Measurements from ENCODE around the gene CCDC169. TPM values are rescaled to one million over a fixed set of nuclear protein-coding genes. Genes with fewer than 3 reads are reported as not detected.

CCDC169 gene
- total RNA-seq, 4 donors from 2014 or later = not detected

DNA sequence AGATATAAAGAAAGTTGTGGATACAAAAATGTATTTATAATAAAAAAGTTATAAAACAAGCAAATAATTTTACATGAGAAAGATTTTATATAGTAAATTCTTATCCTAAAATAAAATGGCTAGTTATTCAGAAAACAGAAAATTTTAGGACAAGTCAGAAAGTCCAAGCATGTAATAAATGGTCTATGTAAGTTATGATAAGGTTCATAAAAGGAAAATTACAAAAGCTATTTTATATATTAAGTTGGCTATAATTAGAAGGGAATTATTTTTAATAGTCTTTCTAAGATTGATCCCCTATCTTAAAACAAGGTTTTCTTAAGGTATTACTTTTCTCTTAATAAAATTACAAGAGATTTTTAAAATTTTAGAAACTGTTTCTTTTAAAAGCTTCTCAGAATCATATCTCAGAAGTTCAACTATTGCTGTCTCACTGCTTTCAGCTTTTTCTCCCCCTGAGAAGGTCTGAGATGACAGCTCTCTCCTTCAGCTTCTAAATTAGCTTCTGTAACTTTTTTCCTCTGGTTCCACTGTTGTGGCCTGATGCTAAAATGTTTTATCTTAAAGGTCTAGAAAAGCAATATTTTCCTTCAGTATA, 8.7 kb downstream of the CCDC169 start:
- TF ChIP-seq POLR2A (IDR thresholded peaks at IDR 0.05) = no peak
- TF ChIP-seq, protein P1, sequence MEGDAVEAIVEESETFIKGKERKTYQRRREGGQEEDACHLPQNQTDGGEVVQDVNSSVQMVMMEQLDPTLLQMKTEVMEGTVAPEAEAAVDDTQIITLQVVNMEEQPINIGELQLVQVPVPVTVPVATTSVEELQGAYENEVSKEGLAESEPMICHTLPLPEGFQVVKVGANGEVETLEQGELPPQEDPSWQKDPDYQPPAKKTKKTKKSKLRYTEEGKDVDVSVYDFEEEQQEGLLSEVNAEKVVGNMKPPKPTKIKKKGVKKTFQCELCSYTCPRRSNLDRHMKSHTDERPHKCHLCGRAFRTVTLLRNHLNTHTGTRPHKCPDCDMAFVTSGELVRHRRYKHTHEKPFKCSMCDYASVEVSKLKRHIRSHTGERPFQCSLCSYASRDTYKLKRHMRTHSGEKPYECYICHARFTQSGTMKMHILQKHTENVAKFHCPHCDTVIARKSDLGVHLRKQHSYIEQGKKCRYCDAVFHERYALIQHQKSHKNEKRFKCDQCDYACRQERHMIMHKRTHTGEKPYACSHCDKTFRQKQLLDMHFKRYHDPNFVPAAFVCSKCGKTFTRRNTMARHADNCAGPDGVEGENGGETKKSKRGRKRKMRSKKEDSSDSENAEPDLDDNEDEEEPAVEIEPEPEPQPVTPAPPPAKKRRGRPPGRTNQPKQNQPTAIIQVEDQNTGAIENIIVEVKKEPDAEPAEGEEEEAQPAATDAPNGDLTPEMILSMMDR (IDR thresholded peaks at IDR 0.05) = no peak
- H3K27ac ChIP-seq = no peak overlapping the region
- H3K9me3 ChIP-seq = no peaks in the 10 kb centered on the region
- H3K4me3 ChIP-seq = no peak overlapping the region
- no peaks in the 10 kb centered on the region for H3K27me3 ChIP-seq
- no peaks in the 10 kb centered on the region for H3K36me3 ChIP-seq
- DNase-seq = no peak
- no peaks in the 10 kb centered on the region for H3K4me1 ChIP-seq

DNA sequence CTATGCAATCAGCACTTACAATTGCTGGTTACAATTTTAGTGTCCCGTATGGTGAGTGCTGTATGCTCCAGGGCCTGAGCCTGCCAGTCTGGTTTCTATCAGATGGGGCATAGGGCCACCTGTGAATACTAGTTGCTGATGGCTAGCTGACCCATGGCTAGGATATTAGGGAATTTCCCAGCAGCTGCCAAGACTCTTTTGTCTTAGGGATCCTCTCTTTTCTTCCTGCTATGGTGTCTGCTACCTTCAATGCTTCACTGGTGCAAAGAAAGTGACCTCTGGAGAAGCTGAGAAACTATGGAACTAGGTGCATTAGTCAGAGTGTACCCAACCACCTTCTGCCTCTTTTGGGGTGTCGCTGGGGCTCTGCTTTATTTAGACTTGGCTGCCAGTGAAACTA, 11.6 kb downstream of the CCDC169 start:
- Histone ChIP-seq H3K4me1 (no peaks in the 10 kb centered on the region), H3K36me3 (no peaks in the 10 kb centered on the region), H3K4me3 (no peak overlapping the region), H3K9me3 (no peaks in the 10 kb centered on the region), H3K27me3 (no peaks in the 10 kb centered on the region), H3K27ac (no peak overlapping the region)
- no peak for TF ChIP-seq POLR2A (IDR thresholded peaks at IDR 0.05)
- TF ChIP-seq, protein P1 (IDR thresholded peaks at IDR 0.05) = no peak
- no peak for DNase-seq

DNA sequence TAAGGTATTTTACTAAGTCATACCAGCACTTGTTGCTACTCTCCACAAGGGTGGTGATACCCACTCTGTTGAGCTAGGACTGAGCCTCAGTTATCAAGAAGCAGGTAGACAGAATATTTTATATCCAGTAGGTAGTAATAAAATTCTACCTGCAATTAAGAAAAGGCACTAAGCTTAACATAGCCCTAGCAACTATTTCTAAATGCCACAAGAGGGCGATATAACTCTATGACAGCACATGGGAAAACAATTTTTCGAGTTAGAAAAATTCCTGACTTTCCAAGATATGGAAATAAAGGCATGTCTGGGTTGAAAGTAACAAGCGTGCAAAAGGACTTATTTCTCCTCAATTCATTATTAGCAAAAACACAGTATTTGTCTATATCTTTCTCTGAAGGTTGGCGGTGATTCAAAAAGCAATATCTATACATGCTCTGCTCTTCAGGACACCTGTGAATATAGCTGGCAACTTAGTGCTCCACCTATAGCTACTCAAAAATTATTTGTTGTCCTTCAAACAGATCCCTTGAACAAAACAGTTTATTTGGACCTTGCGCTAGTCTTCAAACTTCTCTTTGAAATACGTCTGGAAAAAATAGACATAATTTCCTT, 14.7 kb downstream of the CCDC169 start:
- DNase-seq = no peak
- no peak for TF ChIP-seq POLR2A (IDR thresholded peaks at IDR 0.05)
- TF ChIP-seq, protein P1 (IDR thresholded peaks at IDR 0.05) = peak in 5 of 6 experiments; percentile 37 to 69 (median 61)
- no peaks in the 10 kb centered on the region for H3K4me1 ChIP-seq
- no peaks in the 10 kb centered on the region for H3K27me3 ChIP-seq
- H3K36me3 ChIP-seq = no peaks in the 10 kb centered on the region
- no peak overlapping the region for H3K4me3 ChIP-seq
- no peak overlapping the region for H3K27ac ChIP-seq
- no peaks in the 10 kb centered on the region for H3K9me3 ChIP-seq

DNA sequence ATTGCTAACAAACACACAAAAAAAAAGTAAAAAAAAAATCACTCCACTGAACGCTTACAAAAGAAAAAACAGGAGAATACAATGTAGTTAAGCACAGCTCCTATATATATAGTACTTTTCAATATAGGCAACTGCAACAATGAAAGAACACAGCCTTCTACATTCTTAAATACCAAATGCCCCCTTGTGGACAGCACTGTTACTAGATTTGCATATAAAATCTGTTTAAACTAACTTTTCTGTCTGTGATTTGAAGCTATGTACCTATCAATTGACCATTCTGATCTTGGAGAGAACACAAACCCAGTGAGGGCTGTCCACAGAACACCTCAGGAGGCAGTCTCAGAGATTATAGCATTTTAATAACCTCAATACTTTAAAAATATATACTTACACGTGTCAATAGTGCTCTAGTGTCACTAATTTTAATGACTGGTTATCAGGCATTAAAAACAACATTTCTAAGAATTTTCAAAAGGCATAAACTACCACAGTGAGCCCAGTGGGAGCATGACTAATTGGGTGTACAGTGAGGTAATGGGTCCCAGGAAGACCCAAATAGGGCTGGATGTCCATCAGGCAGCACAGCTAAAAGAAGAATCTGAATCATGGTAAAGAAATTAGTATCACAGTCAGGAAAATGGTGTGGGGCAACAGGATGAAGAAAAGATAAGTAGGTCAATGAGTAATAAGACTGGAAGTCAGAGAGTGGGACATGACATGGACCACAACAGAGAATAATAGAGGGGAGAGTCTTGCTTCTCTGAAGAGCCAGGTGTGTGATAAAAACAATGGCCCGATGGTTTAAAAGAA, 22.2 kb downstream of the CCDC169 start:
- no peaks in the 10 kb centered on the region for H3K4me1 ChIP-seq
- no peak for DNase-seq
- H3K9me3 ChIP-seq = no peaks in the 10 kb centered on the region
- H3K27ac ChIP-seq = no peak overlapping the region
- no peaks in the 10 kb centered on the region for H3K36me3 ChIP-seq
- TF ChIP-seq POLR2A (IDR thresholded peaks at IDR 0.05) = no peak
- TF ChIP-seq, protein P1 (IDR thresholded peaks at IDR 0.05) = peak; percentile 10 to 43 (median 36)
- H3K27me3 ChIP-seq = no peaks in the 10 kb centered on the region
- no peak overlapping the region for H3K4me3 ChIP-seq

DNA sequence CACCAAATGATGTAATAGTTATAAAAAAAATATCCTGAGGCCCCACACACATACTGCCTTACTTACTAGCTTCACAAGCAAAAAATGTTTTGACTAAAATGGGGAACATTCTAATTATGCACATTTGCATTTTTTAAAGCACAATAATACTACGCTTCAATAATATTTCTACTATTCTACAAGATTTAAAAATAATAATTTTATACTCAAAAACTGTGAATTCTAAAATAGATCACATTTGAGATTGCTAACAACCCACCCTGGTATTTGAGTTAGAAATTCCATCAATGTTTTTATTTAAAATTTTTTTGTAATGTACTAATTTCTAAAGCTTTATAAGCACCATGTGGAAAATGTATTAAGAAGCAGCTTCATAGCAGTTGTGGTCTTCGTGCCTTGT, 24.2 kb downstream of the CCDC169 start:
- Histone ChIP-seq H3K27ac (no peak overlapping the region), H3K27me3 (no peaks in the 10 kb centered on the region), H3K4me3 (no peak overlapping the region), H3K9me3 (no peaks in the 10 kb centered on the region), H3K36me3 (no peaks in the 10 kb centered on the region), H3K4me1 (no peaks in the 10 kb centered on the region)
- DNase-seq = no peak
- TF ChIP-seq, protein P1 (IDR thresholded peaks at IDR 0.05) = no peak
- no peak for TF ChIP-seq POLR2A (IDR thresholded peaks at IDR 0.05)

All from Peyer's patch (tissue), 4 donors.